Keratinocyte (primary cell): ENCODE results near the gene SLC10A3. TPM values are rescaled to one million over a fixed set of nuclear protein-coding genes. Genes with fewer than 3 reads are reported as not detected.

Experiments used
- DNase-seq: peaks from one replicate; pipeline ENCODE4 v3.0.0-alpha.2; 2011; ENCODE audit warnings: low read depth, missing footprints, low spot score
- FAIRE-seq: peaks from 2 replicates; lab custom pipeline; 2011; peaks lifted over from hg19 to GRCh38; lab: Jason Lieb, UNC
- H2AFZ ChIP-seq: 2 replicates; pipeline ENCODE4 v1.6.0; 2012; ENCODE audit warnings: low read length, control low read depth, inconsistent platforms; ENCODE audit not compliant: control insufficient read depth
- H3K27ac ChIP-seq: 2 replicates; pipeline ENCODE4 v1.5.1; 2011; ENCODE audit warnings: low read length; ENCODE audit not compliant: control insufficient read depth, insufficient read depth
- H3K27me3 ChIP-seq: 3 replicates; pipeline ENCODE4 v1.6.0; 2011; ENCODE audit warnings: low read length; ENCODE audit not compliant: control insufficient read depth, insufficient read depth; ENCODE audit errors: extremely low read depth
- H3K36me3 ChIP-seq, 2 experiments: 2 replicates in 1 of 2; 3 replicates in 1 of 2; pipeline ENCODE4 v1.5.1; 2011; ENCODE audit warnings: low read length in 2 of 2, mild to moderate bottlenecking in 1 of 2; ENCODE audit not compliant: control insufficient read depth in 2 of 2, insufficient read depth in 2 of 2; ENCODE audit errors: extremely low read depth in 1 of 2
- H3K4me1 ChIP-seq: 3 replicates; pipeline ENCODE4 v1.5.1; 2011; ENCODE audit warnings: low read length; ENCODE audit not compliant: control insufficient read depth, insufficient read depth; ENCODE audit errors: extremely low read depth
- H3K4me2 ChIP-seq: 3 replicates; pipeline ENCODE4 v1.6.0; 2011; ENCODE audit warnings: low read depth, low read length; ENCODE audit not compliant: control insufficient read depth, insufficient read depth; ENCODE audit errors: extremely low read depth
- H3K4me3 ChIP-seq, 3 experiments: fragments of 200-600 bp in 1 of 3; sonication (generic) in 1 of 3; 2 replicates in 2 of 3; 3 replicates in 1 of 3; pipeline ENCODE4 v1.5.1; 2011 to 2016; ENCODE audit warnings: low read length in 3 of 3, mild to moderate bottlenecking in 3 of 3, control low read depth in 2 of 3, inconsistent platforms in 1 of 3, low read depth in 1 of 3, mixed read lengths in 1 of 3, mixed run types in 1 of 3, moderate library complexity in 1 of 3; ENCODE audit not compliant: control insufficient read depth in 2 of 3, insufficient read depth in 2 of 3; ENCODE audit errors: extremely low read depth in 1 of 3
- H3K79me2 ChIP-seq: 2 replicates; pipeline ENCODE4 v1.6.0; 2012; ENCODE audit warnings: low read length; ENCODE audit not compliant: control insufficient read depth, insufficient read depth
- H3K9ac ChIP-seq: 3 replicates; pipeline ENCODE4 v1.6.0; 2011; ENCODE audit warnings: low read length; ENCODE audit not compliant: control insufficient read depth, insufficient read depth; ENCODE audit errors: extremely low read depth
- H3K9me1 ChIP-seq: 3 replicates; pipeline ENCODE4 v1.6.0; 2011; ENCODE audit warnings: low read length; ENCODE audit not compliant: control insufficient read depth, insufficient read depth; ENCODE audit errors: extremely low read depth
- H3K9me3 ChIP-seq: 2 replicates; pipeline ENCODE4 v1.5.1; 2012; ENCODE audit warnings: low read depth, low read length; ENCODE audit not compliant: control insufficient read depth
- H4K20me1 ChIP-seq: 3 replicates; pipeline ENCODE4 v1.6.0; 2011; ENCODE audit warnings: low read length; ENCODE audit not compliant: control insufficient read depth, insufficient read depth; ENCODE audit errors: extremely low read depth
- EZH2 ChIP-seq: IDR thresholded peaks from one replicate; pipeline ENCODE4 v1.6.1; 2012; ENCODE audit warnings: inconsistent platforms, mild to moderate bottlenecking, low read length, moderate library complexity
- dilution Hi-C: fragments of 300-500 bp; cut with MboI; formaldehyde crosslinking; loops from one replicate; pipeline ENCODE4 v1.7.0; 2020; ENCODE audit warnings: low sequenced_read_pairs; ENCODE audit not compliant: extremely low pct_ligation_motif_present
- polyA plus RNA-seq, 5 experiments: library from polyadenylated mRNA; depleted of rRNA in 3 of 5; stranded (reverse) in 3 of 5; stranded (forward) in 1 of 5; unstranded in 1 of 5; fragments of >200 nt; gene quantifications; 1 replicate in 1 of 5; 2 replicates in 3 of 5; 3 replicates in 1 of 5; pipeline versions ENCODE4 v1.2.1 to v1.2.3, GENCODE V29; 2011 to 2012; ENCODE audit warnings: missing spikeins in 2 of 5, low read depth in 1 of 5, low replicate concordance in 1 of 5
- TF ChIP-seq, protein P1 (sequence below), 3 experiments: IDR thresholded peaks in 1 of 3; conservative IDR thresholded peaks in 1 of 3; optimal IDR thresholded peaks in 1 of 3; 2 replicates in 2 of 3; 3 replicates in 1 of 3; pipeline versions ENCODE3 to v1.5.1; 2011; ENCODE audit warnings: low read length in 3 of 3, mild to moderate bottlenecking in 3 of 3, moderate library complexity in 2 of 3, control low read depth in 1 of 3, inconsistent platforms in 1 of 3; ENCODE audit not compliant: insufficient read depth in 2 of 3; ENCODE audit errors: extremely low read depth in 1 of 3

SLC10A3 gene
- polyA plus RNA-seq, 1 donor (not counting 4 experiments of a cell fraction or from before 2014, with no cell fraction given), result 8.1 TPM

DNA sequence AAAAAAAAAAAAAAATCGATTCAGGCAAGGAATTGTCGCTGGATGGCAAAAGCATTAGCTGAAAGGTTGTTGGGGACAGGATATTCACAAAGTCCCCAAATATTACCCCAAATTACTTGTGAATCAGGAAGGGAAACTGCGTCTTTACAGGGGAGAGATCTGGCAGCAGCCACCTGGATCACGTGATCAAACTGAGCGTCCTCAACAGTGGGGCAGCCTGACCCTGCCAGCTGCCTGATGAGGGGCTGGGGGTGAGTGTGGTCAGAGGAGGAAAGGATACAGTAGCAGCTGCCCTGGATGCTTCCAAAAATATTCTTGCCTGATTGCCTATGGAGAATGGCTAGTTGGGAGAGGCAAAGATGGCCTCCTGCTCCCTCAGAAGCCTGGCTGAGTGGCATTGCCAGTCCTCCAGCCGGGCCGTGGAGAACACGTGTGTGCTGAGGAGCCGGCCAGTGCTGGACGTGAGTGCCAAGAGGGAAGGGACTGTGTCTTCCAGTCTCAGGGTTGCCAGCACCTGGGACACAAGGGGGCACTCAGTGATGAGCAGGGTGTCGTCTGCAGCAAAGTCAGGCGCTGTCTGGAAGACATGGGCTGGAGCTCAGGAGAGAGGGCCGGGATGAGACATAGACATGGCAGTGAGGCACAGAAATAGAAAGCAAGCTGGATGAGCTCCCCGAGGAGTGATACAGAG lies 8.4 kb downstream of the SLC10A3 start:
- no peak for TF ChIP-seq EZH2
- TF ChIP-seq, protein P1, sequence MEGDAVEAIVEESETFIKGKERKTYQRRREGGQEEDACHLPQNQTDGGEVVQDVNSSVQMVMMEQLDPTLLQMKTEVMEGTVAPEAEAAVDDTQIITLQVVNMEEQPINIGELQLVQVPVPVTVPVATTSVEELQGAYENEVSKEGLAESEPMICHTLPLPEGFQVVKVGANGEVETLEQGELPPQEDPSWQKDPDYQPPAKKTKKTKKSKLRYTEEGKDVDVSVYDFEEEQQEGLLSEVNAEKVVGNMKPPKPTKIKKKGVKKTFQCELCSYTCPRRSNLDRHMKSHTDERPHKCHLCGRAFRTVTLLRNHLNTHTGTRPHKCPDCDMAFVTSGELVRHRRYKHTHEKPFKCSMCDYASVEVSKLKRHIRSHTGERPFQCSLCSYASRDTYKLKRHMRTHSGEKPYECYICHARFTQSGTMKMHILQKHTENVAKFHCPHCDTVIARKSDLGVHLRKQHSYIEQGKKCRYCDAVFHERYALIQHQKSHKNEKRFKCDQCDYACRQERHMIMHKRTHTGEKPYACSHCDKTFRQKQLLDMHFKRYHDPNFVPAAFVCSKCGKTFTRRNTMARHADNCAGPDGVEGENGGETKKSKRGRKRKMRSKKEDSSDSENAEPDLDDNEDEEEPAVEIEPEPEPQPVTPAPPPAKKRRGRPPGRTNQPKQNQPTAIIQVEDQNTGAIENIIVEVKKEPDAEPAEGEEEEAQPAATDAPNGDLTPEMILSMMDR (optimal IDR thresholded peaks at IDR 0.05 in 1 of 3, IDR thresholded peaks at IDR 0.05 in 1 of 3, conservative IDR thresholded peaks at IDR 0.05 in 1 of 3; ENCODE audit: extremely low read depth in 1 of 3, insufficient read depth in 2 of 3, low read length in 3 of 3), result no peak
- DNase-seq, result no peak
- FAIRE-seq, result no peak

GRCh38 chrX:154481195-154481594 lies 9.2 kb downstream of the SLC10A3 start:
- no peak for TF ChIP-seq EZH2
- TF ChIP-seq, protein P1 (optimal IDR thresholded peaks at IDR 0.05 in 1 of 3, IDR thresholded peaks at IDR 0.05 in 1 of 3, conservative IDR thresholded peaks at IDR 0.05 in 1 of 3; ENCODE audit: extremely low read depth in 1 of 3, insufficient read depth in 2 of 3, low read length in 3 of 3), result no peak
- dilution Hi-C loops, result no loop called here
- Histone ChIP-seq H3K27ac (no peak overlapping the region), H3K79me2 (peaks cover 8% of the 10 kb centered on the region), H3K4me1 (peaks cover 6% of the 10 kb centered on the region), H3K4me3 (no peak overlapping the region), H2AFZ (no peak overlapping the region), H3K9me3 (no peaks in the 10 kb centered on the region), H3K9ac (no peak overlapping the region), H3K36me3 (peaks cover 3 to 8% of the 10 kb centered on the region in 2 experiments), H4K20me1 (no peaks in the 10 kb centered on the region), H3K9me1 (no peaks in the 10 kb centered on the region), H3K4me2 (no peak overlapping the region), H3K27me3 (no peaks in the 10 kb centered on the region)
- FAIRE-seq (no peak), DNase-seq (no peak)

More for the DNA sequence above, 8.4 kb downstream of the SLC10A3 start:
- Histone ChIP-seq H4K20me1 (no peaks in the 10 kb centered on the region), H3K27ac (no peak overlapping the region), H2AFZ (no peak overlapping the region), H3K79me2 (peaks cover 8% of the 10 kb centered on the region), H3K4me1 (peaks cover 6% of the 10 kb centered on the region), H3K9ac (no peak overlapping the region), H3K27me3 (no peaks in the 10 kb centered on the region), H3K36me3 (peaks cover 3 to 8% of the 10 kb centered on the region in 2 experiments), H3K4me2 (no peak overlapping the region), H3K9me1 (no peaks in the 10 kb centered on the region), H3K4me3 (no peak overlapping the region), H3K9me3 (no peaks in the 10 kb centered on the region)
- dilution Hi-C loops, result no loop called here
